ENCODE results near the gene NDUFS4.

- TF ChIP-seq CTCF (IDR thresholded peaks at IDR 0.05; ENCODE audit: insufficient read depth, low read length) (no peak), POLR2AphosphoS5 (IDR thresholded peaks at IDR 0.05; ENCODE audit: low read depth) (no peak), REST (IDR thresholded peaks at IDR 0.05; ENCODE audit: insufficient replicate concordance, low read depth) (no peak), GABPA (IDR thresholded peaks at IDR 0.05; ENCODE audit: low read depth) (no peak), SPI1 (IDR thresholded peaks at IDR 0.05; ENCODE audit: borderline replicate concordance, low read depth) (no peak)
Observed at GRCh38 chr5:53554444-53554843, 6.0 kb upstream of the NDUFS4 start.

Data from HL-60 (cell line).